GM19043 (cell line): Measurements from ENCODE around the gene FARSA.
"Not testable (repeated sequence)": the region's sequence is repeated elsewhere in the genome, so short reads cannot be mapped to it uniquely, and the experiment has no call there.

ENCODE experiments used
- ATAC-seq: cut with Tn5 transposase; IDR thresholded peaks from one replicate; pipeline ENCODE4 v1.9.1; 2021; ENCODE audit warnings: low read depth; ENCODE audit not compliant: unreplicated experiment

The FARSA gene

DNA sequence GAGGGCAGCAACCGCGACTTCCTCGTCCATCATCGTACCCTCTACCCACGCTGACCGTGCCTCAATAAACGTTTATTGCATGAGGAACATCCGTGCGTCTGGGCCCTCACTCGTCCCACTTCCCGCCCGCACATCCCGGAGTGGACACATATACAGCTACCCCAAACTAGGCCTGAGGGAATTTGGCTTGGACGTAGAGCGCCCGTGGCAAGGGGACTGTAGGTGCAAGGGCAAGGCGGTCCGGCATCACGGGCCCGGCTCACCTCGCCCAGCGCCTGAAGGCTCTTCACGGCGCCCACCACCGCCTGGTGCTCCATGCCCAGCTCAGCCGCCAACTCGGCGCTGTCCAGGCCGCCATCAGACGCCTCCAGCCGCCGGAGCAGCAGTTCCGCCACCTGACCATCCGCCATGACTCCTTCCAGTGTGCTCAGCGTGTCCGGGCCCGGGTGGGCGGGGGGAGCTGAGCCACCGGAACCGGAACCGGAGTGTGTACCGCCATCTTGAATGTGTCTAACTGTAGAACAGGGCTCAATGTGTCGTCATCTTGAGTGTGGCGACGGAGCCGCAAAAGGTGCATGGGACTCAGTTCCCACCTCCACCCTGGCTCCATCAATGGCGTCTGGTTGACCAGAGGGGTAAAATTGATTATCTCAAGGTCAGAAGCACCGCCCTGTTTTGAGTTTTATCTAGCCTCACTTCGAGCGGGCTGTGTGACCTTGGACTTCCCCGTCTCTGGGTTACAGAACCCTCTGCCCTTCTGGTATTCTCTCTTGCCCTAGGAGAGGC, at the start of gene FARSA:
Gene FARSA, minus strand, starts transcription at position 425 of the 786 bp plus-strand sequence. Its CDS starts 15 bp downstream, at position 410.
- ATAC-seq: no peak

DNA sequence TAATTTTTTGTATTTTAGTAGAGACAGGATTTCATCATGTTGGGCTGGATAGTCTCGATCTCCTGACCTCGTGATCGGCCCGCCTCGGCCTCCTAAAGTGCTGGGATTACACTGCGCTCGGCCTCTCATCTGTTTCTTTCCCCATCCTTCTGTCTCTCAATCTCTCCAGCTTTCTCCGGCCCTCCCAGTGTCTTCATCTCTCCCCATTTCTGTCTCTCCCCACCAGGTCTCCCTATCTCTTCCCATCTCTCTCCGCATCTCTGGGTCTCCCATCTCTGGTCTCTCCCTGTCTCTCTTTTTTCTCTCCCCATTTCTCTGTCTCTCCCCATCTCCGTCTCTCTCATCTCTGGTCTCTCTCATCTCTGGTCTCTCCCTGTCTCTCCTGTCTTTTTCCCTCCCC, 49.6 kb upstream of the FARSA start:
- ATAC-seq: no peak

DNA sequence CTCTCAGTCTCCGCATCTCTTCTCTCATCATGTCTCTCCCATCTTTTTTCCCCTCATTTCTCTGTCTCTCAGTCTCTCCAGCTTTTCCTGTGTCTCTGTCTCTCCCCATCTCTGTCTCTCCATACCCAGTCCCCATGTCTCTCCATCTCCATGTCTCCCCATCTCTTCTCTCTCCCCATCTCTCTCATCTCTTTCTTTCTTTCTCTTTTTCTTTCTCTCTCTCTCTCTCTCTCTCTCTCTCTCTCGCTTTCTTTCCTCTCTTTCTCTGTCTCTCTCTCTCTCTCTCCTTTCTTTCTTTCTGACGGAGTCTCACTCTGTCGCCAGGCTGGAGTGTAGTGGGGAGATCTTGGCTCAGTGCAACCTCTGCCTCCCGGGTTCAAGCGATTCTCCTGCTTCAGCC, 49.1 kb upstream of the FARSA start:
- ATAC-seq: no peak

DNA sequence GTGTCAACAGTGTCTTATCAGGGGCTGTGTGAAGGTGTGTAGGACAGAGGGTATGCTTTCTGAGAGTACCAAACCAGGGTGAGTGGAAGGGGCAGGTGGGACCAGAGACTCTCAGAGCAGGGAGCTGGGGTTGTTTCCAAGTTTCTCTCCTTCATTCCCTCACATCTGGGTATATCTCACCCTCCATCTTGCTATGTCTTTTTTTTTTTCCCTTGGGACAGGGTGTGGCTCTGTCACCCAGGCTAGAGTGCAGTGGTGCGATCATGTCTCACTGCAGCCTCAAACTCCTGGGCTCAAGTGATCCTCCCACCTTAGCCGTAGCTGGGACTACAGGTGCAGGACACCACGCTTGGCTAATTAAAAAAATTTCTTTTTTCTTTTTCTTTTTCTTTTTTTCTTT, 46.5 kb upstream of the FARSA start:
- ATAC-seq: no peak

DNA sequence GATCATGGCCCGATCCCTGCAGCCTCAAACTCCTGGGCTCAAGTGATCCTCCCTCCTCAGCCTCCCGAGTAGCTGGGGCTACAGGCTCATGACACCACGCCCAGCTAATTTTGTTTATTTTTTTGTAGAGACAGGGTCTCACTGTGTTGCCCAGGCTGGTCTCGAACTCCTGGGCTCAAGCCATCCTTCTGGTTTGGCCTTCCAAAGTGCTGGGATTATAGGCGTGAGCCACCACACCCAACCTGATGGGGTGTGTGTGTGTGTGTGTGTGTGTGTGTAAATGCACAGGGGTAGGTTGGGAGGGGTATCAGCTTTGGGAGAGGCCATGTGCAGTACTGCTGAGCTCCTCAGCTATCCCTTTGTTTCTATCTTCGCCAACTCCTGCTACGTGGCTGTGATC, 42.6 kb upstream of the FARSA start:
- ATAC-seq: not testable (repeated sequence)

DNA sequence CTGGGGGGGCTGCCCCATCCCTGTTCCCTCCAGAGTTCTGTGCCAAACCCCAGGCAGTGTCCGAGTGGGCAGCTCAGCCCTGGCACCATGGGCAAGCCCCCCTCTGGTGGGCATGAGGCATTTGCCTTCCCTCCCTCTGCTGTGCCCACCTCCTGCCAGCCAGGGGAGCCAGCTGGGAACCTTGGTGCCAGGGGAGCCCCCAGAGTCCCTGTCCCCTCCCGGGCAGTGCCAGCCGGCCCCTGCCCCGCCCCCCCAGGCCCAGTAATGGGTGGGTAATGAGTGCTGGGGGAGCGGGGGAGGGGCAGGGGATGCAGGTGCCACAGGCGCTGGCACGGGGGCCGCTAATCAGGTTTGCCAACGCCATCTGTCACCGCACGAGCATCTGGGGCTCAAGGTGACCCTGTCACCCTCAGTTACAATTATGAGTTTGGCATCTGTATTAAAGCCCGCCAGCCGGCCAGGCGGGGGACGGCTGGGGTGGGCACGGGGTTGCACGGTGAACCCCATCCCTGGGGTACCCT, 41.8 kb upstream of the FARSA start:
- ATAC-seq: no peak

DNA sequence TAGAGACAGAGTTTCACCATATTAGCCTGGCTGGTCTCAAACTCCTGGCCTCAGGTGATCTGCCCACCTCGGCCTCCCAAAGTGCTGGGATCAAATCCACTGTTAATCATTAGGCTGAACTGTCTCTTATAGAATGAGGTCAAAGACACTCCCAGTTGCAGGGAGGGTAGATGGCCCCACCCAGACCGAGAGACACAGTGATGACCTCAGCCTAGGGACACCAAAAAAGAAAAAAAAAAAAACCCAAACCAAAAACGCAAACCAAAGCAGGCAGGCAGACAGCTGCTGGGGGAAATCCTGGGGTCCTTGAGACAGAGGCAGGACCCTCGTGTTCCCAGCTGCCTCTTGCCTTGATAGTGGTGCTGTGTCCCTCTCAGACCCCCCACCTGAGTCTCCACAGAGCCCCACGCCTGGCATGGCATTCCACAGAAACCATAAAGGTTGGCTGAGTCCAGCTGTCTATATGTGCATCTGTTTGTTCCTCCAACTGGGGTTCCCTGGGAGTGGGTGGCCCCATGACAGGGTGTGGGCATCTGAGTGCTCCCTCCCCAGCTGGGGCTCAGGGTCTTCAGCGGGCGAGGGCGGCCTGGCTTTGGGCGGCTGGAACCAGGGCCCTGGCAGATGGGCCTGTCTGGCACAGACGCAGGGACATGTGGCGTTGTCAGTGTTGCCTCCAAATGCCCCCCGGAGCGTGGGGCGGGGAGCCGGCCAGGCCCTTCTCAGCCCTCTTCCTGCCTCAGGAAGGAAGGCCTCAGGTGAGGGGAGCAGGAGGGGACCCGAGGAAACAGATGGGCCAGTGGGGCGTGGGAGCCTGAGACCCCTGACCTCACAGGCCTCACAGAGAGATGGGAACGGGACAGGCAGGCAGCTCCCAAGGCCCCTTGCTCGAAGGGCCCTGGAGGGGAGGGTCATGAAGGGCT, 41.0 kb upstream of the FARSA start:
- ATAC-seq: no peak

DNA sequence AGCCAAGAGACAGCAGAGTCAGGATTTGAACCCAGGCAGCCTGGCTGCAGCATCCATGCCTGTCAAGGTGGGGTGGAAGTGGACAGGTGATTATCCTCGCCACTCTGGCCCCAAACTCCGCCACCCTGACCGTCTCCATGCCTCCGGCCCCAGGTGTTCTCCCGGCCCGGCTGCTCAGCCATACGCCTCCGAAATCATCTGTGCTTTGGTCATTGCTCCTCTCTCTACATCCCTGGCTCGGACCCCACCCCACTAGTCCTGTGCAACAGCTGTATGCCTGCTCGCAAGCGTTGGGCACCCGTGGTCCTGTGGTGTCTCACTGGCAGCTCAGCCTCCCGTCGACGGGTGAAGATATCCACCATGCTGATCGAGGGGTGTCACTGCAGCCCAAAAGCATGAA, 39.7 kb upstream of the FARSA start:
- ATAC-seq: no peak

DNA sequence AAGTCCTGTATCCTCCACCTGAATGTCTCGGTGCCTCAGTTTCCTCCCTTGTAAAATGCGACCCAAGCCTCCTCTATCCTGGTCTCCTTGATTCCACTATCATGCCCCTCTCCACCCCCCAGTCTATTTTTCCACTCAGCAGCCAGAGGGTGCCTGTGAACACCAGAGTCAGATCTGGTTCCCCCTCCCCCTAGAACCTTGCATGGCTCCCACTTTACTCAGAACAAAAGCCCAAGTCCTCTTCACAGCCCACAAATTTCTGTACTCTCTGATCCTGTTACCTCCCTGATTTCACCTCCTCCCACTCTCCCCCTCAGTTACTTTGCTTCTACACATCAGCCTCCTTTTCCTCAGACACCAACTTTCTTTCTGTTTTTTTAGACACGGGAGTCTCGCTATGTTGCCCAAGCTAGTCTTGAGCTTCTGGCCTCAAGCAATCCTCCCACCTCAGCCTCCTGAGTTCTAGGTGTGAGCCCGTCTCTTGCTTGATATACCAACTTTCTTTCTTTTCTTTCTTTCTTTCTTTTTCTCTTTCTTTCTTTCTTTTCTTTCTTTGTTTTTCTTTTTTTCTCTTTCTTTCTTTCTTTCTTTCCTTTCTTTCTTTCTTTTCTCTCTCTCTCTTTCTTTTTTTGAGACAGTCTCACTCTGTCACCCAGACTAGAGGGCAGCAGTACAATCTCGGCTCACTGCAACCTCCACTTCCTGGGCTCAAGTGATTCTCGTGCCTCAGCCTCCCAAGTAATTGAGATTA, 36.7 kb upstream of the FARSA start:
- no peak for ATAC-seq

DNA sequence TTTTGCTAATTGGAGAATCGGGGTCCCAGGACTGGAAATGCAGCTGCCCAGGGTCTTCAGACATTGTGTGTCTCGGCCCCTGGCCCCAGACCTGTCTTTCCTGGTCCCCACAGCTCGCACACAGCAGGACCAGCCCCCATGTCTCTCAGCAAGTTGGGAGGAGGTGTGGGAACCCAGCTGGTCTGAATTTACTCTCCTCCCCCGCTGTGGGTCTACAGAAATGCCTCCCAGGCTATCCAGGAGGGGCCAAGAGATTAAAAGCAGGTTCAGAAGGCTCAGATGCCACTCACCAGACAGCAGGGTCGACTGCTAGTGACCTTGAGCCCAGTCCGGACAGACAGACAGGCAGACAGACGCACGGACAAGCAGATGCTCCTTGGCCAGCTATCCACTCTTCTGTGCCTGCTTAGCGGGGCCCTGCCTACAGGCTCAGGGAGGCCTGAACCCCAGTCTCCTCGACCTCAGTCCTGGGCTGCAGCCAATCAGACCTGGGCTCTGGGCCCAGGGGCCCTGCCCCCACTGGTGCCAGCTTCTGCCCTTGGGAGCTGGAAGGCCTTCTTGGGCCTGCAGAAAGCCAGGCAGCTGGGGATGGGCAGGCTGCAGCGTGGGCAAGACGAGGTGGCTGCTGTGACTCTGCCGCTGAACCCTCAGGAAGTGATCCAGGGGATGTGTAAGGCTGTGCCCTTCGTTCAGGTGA, 35.9 kb upstream of the FARSA start, which contains the start of gene DAND5:
Gene DAND5, plus strand, starts transcription at position 285 of the 697 bp plus-strand sequence. Its CDS starts 85 bp downstream, at position 370.
- no peak for ATAC-seq

DNA sequence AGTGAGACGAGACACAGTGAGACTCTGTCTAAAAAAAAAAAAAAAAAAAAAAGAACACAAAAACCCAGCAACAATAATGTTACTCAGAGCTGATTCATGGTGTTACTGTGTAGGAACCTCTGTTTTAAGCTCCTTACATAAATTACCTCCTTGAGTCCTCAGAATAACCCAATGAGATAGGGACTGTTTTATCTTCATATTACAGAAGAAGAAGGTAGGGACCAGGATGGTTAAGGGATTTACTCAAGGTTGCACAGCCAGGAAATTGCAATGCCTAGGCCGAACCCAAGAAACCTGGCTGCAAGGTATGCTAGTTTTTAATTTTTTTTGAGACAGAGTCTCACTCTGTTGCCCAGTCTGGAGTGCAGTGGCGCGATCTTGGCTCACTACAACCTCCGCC, 34.4 kb upstream of the FARSA start:
- no peak for ATAC-seq

DNA sequence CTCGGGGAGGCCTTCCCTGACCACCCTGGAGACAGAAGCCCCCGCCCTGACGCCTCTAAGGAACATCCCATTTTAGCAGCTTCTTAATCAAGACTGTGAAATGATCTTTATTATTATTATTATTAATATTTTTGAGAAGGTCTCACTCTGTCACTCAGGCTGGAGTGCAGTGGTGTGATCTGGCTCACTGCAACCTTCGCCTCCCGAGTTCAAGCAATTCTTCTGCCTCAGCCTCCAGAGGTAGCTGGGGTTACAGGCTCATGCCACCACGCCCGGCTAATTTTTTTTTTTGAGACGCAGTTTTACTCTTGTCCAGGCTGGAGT, 32.3 kb upstream of the FARSA start:
- no peak for ATAC-seq

DNA sequence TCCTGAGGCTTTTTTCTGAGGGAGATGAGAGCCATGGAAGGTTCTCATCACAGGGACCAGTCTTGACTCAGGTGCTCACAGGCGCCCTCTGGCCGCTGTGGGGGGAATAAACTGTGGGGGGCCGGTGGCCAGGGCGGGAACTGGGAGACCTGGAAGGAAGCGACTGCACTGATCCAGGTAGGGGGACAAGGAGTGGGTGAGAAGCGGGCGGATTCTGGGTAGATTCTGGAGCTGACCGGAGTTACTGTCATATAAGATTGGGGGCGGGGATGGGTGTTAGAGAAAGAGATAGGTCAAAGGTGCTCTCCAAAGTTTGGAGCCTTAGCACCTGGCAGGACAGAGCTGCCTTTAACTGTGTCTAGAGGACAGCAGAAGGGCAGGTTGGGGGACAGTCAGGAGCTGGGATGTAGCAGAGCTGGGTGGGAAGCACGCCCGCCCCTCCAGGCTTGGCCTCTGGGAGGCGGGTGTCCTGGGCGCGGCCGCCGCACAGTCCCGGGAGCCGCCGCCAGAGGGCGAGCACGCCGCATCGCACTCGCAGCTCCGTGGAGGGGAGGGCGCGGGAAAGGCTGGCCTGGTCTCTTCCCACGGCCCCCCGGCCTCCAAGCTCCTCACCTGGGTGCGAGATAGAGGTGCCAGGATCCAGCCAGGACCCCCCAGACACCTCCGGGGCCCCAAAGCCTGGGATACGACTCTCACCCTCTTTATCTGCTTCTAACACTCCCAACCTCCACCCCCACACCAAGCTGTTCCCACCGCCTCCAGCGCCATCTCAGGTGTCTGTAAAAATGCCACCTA, 31.7 kb upstream of the FARSA start:
- ATAC-seq: no peak

DNA sequence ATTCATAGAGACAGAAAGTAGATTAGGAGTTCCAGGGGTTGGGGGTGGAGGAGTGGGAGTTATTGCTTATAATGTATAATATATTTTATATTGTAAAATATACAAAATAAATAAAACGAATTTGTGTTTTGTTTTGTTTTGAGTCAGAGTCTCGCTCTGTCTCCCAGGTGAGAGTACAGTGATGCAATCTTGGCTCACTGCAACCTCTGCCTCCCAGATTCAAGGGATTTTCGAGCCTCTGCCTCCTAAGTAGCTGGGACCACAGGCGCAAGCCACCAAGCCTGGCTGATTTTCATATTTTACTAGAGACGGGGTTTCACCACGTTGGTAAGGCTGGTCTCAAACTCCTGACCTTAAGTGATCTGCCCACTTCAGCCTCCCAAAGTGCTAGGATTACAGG, 26.0 kb upstream of the FARSA start:
- no peak for ATAC-seq

DNA sequence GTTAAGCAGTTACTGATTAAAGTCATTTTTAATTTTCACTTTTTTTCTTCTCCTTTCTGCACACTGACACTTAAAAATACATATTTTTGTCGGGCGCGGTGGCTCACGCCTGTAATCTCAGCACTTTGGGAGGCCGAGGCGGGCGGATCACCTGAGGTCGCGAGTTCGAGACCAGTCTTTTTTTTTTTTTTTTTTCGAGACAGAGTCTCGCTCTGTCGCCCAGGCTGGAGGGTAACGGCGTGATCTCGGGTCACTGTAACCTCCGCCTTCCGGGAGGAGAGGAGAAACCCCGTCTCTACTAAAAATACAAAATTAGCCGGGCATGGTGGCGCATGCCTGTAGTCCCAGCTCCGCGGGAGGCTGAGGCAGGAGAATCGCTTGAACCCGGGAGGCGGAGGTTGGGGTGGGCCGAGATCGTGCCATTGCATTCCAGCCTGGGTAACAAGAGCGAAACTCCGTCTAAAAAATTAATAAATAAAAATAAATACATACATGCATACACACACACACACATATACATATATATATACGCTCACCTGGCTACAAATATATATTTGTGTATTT, 24.0 kb upstream of the FARSA start:
- ATAC-seq: not testable (repeated sequence)

DNA sequence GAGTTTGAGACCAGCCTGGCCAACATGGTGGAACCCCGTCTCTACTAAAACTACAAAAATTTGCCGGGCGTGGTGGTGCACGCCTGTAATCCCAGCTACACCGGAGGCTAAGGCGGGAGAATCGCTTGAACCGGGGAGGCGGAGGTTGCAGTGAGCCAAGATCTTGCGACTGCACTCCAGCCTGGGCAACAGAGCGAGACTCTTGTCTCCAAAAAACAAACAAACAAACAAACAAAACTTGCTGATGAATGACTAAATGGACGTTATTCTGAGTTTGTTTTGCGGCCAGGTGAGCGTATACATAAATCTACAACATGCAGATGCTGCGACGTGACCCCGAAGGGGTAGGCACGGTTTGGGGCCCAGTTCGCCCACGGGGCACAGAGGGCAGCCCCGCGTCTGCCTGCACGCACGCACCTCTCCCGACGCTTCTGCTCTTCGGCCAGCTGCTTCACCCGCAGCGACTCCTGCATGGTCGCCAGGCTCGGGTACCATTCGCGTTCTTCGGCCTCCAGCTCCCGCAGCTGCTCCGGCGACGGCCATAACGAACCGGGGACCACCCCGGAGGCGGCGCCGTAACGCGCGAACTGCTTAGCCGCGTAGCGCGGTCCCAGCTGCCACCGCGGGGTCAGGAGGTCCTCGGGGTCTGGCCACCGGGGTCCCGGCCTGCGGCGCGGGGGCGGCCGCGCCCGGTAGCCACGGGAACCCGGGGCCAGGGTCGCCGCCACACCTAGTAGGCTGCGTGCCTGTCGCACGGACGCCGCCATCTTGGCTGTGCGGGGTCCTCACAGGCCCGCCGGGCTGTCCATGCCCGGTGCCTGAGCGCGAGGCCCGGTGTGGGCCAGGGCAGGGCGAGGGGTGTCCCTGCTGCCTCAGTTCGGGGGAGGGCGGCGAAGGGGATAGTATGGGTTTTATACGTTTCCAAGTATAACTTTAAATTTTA, 23.2 kb upstream of the FARSA start, which contains the start of gene GADD45GIP1:
Gene GADD45GIP1, minus strand, starts transcription at position 778 of the 943 bp plus-strand sequence. Its CDS starts 11 bp downstream, at position 767.
- ATAC-seq: peak; percentile 51

DNA sequence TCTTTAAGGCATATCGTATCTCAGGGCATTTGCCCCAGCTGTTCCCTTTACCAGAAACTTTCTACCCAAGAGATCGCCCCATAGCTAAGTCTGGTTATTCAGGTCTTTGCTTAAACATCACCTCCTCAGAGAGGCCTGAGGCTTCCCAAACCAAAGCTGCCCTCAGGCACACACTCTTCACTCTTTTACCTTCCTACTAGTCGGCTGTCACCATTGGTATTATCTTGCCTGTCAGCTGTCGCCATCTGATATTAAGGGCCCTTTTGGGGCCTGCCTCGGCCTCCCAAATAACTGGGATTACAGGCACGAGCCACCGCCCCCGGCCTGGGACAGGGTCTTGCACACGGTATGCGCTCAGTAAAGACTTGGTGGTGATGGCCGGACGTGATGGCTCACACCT, 22.5 kb upstream of the FARSA start:
- ATAC-seq: no peak

DNA sequence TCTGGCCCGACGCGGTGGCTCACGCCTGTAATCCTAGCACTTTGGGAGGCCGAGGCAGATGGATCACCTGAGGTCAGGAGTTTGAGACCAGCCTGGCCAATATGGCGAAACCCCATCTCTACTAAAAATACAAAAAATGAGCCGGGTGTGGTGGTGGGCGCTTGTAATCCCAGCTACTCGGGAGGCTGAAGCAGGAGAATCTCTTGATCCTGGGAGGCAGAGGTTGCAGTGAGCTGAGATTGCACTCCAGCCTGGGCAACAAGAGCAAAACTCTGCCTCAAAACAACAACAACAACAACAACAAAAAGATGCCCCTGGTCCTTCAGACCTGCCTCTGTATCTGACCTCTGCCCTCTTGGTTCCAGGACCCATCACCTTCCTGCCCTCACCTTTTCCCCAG, 22.1 kb upstream of the FARSA start:
- not testable (repeated sequence) for ATAC-seq
